GM18499 (cell line): ENCODE measurements around the gene NEK7.
"Not testable (repeated sequence)": the region's sequence is repeated elsewhere in the genome, so short reads cannot be mapped to it uniquely, and the experiment has no call there.

Source experiments
- ATAC-seq: cut with Tn5 transposase; IDR thresholded peaks from one replicate; pipeline ENCODE4 v1.9.1; 2021; ENCODE audit warnings: moderate number of reproducible peaks; ENCODE audit not compliant: insufficient read depth, unreplicated experiment

Gene NEK7

DNA sequence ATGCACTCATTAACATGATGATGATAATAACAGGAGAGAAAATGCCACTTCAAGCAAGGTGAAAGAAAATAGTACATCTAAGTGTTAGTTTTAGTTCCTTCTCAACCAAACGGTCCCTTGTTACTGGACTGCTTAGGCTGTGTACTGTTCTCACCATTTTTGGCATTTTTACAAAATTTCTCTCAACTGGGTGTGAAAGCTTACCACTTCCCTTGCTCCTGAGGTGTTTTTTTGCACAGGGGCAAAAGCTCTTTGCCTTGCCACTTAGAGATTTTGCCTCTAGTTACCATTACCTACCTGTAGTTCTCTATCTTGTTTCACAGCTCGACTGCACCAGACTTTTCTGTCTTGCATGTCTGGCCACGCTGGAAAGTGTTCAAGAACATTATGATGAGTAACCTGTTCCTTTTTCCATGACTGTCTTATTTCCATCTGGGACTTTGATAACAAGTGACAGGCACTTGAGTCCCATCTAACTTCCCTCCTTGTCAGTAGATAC lies 10.7 kb downstream of the NEK7 start:
- peak; percentile 36 for ATAC-seq

DNA sequence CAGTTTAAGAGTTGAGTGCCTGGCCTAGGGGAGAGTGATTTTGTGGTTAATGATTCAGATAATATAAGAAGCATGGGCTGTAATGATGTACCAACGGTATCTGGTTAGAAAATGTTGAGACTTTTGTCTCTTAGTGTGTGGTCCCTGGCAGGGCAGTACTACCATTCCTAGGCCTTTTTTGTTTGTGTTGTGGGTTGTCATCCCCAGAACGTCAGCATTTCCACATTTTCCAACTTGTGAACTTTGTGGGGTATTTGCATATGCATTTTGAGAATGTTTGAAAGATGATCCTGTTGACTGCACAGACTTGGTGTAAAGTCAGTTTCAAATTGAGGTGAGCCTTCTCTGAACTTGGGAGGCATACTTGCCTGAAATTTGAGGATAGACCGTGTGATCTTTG lies 11.4 kb downstream of the NEK7 start:
- no peak for ATAC-seq

DNA sequence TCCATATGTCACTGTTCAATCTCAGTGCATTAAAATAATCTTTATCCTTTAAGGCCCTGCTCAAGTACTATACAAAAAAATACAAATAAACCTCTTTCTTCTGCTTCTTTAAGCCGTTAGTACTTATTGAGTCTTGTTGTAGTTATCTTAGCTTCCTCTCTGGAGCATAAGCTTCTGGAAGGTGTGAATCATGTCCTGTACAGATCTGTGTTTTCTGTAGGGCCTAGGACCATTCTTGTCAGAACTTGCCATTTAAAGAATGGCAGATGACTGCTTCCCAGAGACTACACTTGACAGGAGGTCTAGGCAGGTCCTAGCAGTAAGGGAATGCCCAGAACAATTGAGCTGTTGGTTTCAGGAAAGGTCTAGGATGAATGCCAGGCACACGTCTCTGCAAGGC lies 12.9 kb downstream of the NEK7 start:
- ATAC-seq = no peak

DNA sequence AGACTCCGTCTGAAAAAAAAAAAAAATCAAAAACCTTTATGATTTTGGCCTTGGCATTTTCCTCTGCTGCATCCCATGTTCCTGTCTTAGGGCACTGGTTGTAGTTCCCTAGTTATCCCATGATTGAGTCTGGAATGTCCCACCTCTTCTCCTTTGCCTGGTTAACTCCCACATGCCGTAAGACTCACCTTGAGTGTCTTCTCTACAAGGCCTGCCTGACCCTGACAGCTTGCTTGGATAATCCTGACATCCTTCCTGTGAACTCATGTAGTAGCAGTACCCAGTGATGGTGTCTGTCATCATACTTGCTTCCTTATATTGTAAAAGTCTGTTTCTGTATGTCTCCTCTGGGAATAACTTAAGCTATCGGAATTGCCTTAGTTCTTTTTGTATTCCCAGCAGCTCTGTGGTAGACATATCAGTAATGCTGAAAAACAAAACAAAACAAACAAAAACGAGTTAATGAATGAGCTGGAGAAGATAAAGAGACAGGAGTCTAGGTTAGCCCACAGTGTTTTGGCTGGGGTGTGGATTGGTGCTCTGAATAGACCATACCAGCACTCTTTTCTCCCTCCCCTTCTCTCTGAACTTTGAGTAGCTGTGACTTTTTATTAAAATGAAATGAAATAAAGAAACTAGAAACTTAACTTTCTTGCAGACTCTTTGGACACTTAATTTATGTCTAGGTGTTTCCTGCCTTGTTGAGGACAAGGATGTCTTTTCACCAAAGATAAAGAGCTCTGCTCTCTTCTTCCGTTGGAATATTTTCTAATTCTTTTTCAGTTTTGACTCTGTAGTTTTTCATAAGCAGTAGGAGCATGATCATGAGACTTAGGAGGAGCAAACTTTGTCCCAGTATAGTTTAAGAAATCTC lies 15.1 kb downstream of the NEK7 start:
- no peak for ATAC-seq

DNA sequence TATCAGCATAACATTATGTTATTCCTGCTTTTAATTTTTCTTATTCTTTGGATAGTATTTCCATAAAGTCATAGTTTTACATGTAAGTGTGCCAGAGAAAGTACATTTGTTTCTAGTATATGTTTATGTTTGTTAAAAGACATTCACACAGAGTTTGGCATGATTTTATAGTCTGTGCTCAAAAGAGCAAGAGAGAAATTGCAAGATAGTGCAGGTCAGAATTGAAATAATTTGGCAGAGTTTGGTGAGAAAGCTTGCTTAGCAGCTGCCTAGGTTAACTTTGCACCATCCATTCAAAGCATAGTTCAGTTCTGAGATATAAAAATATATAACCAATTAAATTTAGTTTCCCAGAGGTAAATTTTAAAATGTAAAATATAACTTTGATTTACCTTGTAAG lies 17.0 kb downstream of the NEK7 start:
- no peak for ATAC-seq

DNA sequence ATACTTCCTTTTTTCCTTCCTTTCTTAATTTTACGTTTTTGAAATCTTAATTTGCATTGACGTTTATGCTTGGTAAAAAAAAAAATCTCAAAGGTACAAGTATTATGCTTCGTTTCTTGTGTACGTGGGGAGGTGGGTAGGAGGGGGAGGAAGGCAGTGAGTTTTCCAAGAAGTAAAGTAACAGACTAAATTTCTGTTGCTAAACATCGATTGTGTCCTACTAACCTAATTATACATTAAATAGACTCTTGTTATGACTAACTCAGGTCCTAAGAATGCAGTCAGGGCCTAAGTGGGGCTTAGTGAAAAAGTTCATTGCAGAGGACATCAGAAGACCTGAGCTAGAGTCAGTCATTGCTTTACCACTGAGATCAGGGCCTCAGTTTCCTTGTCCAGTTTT lies 17.5 kb downstream of the NEK7 start:
- ATAC-seq = peak; percentile 43

DNA sequence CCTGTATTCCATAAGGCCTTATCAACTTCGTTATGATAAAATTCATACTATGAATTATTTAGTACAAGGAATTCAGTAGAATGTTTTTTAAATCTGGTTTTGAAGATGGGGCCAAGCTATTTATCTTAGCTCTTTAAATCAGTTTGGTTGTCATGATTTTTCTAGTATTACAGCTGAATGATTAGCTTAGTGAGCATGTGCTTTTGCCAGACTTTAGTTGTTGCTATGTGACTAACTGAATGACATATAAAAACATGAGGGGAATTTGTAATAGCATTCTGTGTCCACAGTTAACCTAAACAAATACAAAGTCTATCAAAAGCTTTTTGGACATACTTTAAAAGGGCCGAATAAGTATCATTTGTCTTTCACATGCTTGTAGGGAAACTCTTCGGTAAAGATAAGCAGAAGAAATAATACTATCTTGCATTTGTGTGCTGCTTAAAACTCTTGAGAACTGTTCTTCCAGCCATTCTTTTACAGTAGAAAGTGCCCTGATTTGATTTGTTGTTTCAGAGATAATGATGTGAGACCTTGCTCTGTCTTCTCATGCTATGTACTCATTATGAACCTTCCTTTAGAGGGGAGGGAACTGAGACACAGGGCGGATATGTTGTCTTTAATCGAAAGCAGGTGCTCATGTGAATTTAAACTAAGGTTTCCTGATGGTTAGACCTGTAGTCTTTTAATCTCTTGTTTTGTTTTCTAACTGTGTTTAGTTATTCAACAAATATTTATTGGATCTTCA lies 18.8 kb downstream of the NEK7 start:
- peak; percentile 83 for ATAC-seq

DNA sequence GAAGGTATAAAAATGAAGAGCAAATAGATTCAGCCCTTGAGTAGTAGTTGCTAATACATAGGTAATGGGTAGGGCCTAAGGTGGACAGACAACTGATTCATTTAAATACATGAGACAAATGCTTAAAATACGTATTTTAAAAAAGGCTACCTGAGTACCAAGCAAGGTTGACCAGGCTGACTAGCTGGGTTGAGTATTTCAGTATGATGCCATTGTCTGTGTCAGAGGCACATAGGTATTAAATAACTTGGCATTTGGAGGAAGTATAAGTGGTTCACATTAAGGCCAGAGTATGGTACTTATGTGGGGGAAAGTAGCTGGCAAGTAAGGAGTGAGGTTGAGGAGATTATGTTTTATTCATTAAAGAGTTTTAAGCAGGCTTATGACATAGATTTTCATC lies 19.4 kb downstream of the NEK7 start:
- no peak for ATAC-seq

DNA sequence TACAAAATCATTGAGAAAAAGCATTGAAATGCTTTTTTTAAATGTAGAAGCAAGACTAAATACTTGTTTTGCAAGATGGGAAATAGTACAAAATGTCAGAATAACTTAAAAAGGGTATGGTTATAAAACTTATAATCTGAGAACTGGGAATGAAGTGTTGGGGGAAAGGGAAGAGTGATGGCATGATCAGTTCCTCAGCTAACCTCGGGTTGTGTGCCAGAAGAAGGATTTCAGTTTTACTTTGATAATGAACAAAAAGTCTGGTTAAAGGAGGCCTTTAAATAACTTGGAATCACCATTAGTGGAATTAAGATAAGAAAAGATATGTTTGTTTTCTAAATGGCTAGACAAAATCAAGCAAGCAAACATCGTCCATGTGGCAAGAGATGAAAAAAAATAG lies 20.7 kb downstream of the NEK7 start:
- no peak for ATAC-seq

DNA sequence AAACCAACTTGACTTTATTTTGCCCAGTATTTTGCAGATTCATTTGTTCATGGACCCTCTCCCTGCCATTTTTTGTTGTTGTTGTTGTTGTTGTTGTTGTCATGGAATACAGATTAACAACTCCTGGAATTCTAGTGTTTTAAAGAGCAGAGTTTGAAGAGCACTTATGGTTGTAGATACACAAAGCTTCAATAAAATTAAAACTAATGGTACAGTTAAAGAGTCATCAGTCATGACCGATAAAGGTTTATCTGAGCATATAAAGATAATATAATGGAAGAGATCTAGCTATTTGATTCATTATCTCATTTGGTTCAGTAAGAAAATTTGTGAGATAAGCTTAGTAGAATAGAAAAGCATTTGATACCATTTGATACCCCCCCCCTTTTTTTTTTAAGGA lies 21.8 kb downstream of the NEK7 start:
- no peak for ATAC-seq

DNA sequence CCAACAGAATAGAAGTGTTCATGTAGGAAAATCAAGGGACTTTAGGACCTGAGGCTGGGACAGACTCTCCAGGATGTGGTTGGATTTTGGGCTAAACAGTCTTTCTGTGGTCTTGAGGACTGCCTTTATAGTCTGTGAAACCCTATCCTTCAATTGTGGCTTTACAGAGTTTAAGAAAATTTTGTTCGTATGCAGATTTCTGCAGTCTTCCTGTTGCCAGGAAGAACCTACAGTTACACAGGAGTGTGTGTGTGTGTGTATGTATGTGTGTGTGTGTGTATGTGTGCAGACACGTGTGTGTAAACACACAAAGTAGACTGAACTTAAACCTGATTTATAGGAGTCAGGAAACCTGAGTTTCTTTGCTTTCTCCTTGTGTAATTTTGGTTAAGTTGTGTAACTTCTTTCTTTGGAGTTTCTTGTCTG lies 22.8 kb downstream of the NEK7 start:
- no peak for ATAC-seq

DNA sequence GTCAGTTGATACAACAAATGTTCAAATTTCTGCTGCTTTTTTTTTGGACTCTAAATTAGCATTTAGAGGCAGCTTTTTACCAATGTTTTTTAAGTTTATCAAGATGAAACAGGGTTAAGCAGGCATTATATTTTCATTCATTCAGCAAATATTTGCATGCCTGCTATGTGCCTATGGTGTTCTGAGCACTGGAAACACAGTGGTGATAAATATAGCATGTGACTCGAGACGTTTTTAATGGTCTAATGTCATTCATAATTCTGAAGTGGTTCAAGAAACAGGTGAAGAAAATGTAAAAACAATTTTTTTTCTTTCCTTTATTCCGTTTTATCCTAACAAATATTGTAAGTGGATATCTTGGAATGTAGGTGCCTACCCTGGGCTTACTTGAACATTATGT lies 26.8 kb downstream of the NEK7 start:
- no peak for ATAC-seq

DNA sequence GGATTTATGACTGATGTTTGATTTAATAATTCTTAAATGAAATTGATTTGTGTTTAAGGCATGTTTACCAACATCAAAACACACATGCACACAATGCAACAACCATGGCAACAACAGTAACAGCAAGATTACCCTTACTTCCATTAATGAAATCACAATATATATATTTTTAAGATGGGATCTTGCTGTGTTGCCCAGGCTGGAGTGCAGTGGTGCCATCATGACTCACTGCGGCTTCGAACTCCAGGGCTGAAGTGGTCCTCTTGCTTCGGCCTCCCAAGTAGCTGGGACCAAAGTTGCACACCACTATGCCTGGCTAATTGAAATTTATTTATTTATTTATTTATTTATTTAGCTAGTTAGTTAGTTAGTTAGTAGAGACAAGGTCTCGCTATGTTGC lies 27.7 kb downstream of the NEK7 start:
- ATAC-seq = no peak

DNA sequence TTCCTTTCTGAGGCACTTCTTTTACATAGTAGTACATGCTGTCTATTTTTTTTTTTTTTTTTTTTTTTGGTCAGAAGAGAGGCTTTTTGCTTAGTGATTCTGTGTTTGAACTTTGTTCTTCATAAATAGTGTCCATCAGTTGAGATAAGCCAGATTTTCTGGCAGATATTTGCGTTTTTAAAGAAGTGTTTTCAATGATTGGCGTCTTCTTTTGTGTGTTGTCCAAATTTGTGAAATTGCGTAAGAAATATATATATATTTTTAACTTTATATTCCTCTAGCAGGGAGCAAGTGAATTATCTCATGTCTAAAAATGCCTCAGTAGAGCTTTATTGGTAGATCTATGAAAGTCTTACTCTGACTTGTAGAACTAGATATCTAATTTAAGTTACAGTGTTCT lies 28.3 kb downstream of the NEK7 start:
- ATAC-seq = no peak

DNA sequence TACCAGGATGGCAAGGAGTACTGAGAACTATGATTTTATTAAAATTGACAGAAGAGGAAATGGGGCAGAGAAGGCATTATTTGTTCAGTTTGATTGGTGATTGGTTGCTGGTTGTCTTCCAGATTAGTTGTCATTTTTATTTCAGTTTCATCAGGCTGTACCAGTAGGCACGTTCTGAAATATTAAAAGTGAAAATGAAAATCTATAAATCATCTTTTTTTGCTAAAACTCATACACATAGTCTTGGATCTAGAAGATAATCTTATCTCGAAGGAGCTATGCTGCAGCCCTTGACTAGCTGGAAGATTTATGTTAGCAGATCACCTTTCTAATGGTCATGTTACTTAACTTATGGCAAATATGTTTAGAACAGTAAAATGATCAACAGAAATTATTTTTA lies 29.0 kb downstream of the NEK7 start:
- ATAC-seq = peak; percentile 42

DNA sequence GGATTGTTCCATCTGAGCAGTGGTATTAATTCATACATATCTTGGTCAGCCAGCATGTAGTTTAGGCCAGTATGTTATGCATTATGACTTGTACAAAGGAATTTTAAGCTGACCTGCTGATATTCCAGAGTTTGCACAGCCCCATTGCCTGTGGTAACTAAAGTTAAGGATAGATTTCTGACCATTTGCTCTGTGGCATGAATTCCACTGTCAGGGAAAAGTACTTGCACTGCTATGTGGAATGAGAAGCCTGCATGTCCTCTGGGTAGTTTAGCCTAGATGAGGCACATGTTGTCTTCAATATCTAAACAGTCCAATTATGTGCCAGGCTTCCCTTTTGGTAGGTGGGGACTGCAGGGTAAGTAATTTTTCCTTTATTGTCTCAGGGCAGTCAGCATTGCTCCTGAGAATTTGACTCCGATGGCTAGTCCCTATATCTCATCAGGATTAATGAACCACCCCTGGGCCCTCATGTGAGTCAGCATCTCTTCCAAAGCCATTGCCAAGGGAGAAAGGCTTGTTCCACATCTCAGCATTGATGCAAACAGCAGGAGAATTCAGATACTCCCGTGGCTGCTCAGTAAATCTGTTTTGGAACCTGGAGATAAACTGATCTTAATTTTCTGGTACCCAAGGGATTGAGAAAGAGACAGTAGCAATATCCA lies 30.2 kb downstream of the NEK7 start:
- no peak for ATAC-seq

DNA sequence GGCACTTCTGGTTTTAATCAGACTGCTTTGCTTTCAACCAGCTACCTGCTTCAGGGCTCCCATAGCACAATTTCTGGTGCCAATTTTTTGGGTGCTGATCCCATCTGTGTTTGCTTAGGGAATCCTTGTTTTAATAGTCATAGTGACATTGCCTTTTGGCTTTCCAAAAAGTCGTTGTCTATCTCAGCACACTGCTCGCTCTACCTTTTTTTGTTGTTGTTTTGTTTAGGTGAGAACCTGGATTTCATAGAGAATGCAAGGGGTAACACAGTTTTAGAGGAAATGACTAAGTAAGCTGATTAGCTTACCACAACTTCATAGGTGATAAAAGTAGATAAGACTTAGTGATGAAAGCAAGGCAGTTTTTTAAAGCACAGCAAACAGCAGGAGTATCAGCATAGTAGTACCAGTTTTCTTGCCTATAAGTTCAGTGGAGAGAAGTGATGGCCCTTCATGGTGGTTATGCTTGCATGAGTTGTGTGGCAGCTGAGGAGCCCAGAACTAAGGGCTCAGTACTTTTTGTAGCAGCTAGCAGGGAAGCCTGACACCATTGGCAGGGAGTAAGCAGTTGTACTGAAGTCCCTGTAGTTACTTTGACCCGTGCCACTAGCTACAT lies 31.3 kb downstream of the NEK7 start:
- no peak for ATAC-seq

DNA sequence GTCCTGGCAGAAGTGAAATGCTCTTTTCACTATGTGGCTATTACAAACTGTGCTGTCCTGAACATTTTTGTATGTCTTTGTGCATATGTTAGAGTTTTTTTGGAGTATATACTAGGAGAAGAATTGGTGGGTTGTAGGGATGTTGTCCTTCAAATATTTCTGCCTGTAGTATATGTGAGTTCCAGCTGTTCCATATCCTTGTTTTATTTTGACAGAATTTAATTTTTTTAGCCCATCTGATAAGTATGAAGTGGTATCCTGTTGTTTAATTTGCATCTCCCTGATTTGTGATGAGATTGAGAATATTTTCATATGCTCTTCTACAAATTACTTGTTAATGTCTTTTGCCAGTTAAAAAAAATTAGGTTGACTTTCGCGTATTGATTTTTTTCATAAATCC lies 34.3 kb downstream of the NEK7 start:
- ATAC-seq = no peak

DNA sequence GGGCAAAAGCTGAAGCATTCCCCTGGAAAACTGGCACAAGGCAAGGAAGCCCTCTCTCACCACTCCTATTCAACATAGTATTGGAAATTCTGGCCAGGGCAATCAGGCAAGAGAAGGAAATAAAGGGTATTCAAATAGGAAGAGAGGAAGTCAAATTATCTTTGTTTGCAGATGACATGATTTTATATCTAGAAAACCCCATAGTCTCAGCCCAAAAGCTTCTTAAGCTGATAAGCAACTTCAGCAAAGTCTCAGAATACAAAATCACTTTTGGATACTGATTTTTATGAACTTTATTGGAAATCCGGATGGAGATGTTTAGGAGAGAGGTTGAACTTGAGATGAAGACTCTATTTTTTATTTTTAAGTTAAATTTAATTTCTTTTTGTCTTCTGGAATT lies 37.1 kb downstream of the NEK7 start:
- not testable (repeated sequence) for ATAC-seq

DNA sequence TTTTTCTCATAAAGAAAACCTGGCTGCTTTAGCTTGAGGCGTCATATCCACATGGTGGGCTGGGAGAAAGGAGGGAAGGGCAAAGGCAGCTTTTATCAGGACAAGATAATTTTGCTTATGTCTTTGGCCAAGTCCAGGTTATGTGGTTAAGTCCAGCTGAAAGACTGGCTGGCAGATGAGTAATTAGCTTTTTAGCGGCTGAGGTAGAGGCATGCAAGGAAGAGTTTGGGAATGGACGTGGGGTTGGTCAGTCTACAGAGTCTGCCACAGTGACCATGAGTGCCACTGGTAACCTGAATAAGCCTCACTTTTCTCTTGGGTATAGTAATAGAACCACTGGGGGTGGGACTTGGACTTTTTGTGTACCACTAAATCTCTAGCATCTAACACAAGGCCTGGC lies 39.8 kb downstream of the NEK7 start:
- no peak for ATAC-seq

DNA sequence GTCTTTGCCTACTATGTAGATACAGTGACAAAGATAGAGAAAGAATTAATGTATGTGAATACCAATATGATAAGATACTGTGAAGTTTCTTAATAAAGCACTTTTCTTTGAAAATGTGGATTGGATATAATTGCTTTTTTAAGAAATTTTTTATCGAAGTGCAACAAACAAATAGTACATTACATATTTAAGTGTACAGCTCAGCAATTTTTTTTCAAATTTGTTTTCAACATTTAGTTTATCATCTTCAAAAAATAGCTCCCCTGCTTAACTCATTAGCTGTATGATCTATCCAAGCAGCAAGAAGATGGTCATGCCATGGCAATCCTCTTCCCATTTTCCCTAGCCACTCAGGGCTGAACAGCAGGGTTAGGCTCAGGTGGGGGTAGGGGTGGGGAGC lies 40.5 kb downstream of the NEK7 start:
- no peak for ATAC-seq
